K562 (cell line): ENCODE data around the gene SLC25A34. TPM values are rescaled to one million over a fixed set of nuclear protein-coding genes. Genes with fewer than 3 reads are reported as not detected.
A peak's percentile ranks its signal among the peaks of the same experiment; 100 is the strongest.

Experiments
- ATAC-seq: fragments of 200-7000 bp; cut with Tn5 transposase; 3 replicates; pipeline ENCODE4 v1.9.1; 2020; ENCODE audit warnings: moderate library complexity
- BruUV-seq: library from RNA; stranded (reverse); fragments of 400-500 nt; replicated peaks from 2 replicates; lab custom pipeline; 2021; lab: Mats Ljungman, UMichigan
- CTCF ChIA-PET: fragments of 300-600 bp; formaldehyde crosslinking; extraction: SDS; loops from one replicate; lab custom pipeline; 2021; ENCODE audit warnings: low intra/inter-chr PET ratio; lab: Yijun Ruan, JAX
- POLR2A ChIA-PET: fragments of 300-600, 350-650 bp; sonication (Branson Sonifier 250); formaldehyde crosslinking; extraction: SDS; loops from one replicate; lab custom pipeline; 2021; ENCODE audit warnings: antibody characterized with exemption, inconsistent platforms; lab: Yijun Ruan, JAX
- DNase-seq, 4 experiments: peaks; one replicate each; pipeline versions ENCODE4 v3.0.0 to v3.0.0-alpha.2; 2011 to 2018; ENCODE audit warnings: low spot score in 3 of 4, mixed read lengths in 3 of 4; ENCODE audit errors: extremely low read depth in 1 of 4
- FAIRE-seq: peaks from 2 replicates; lab custom pipeline; 2011; peaks lifted over from hg19 to GRCh38; lab: Jason Lieb, UNC
- H2AFZ ChIP-seq: 2 replicates; pipeline ENCODE4 v1.6.0; 2011; ENCODE audit warnings: low read depth, low read length, control low read depth, inconsistent platforms
- H3K27ac ChIP-seq: fragments of 200-600 bp; 3 replicates; pipeline ENCODE4 v1.8.0; 2011; ENCODE audit warnings: low read depth, mild to moderate bottlenecking, control low read depth, inconsistent platforms, low read length, moderate library complexity, mixed read lengths; ENCODE audit errors: extremely low read depth
- H3K27me3 ChIP-seq, 2 experiments: fragments of 300-600 bp in 1 of 2; 2 replicates in 1 of 2; 3 replicates in 1 of 2; pipeline versions ENCODE4 v1.6.0 to v1.8.0; 2011; ENCODE audit warnings: inconsistent platforms in 2 of 2, low read length in 2 of 2, mild to moderate bottlenecking in 1 of 2, mixed read lengths in 1 of 2, moderate library complexity in 1 of 2; ENCODE audit not compliant: control insufficient read depth in 2 of 2, insufficient read depth in 2 of 2
- H3K36me3 ChIP-seq: fragments of 300-600 bp; 3 replicates; pipeline ENCODE4 v1.8.0; 2011; ENCODE audit warnings: mild to moderate bottlenecking, low read length, inconsistent platforms; ENCODE audit not compliant: control insufficient read depth, insufficient read depth
- H3K4me1 ChIP-seq, 2 experiments: fragments of 200-600 bp in 1 of 2; replicated peaks in 1 of 2; 2 replicates in 1 of 2; 3 replicates in 1 of 2; pipeline versions ENCODE4 v1.5.1 to v1.8.0; 2011; ENCODE audit warnings: inconsistent platforms in 2 of 2, low read length in 2 of 2, mild to moderate bottlenecking in 1 of 2, mixed read lengths in 1 of 2, moderate library complexity in 1 of 2; ENCODE audit not compliant: control insufficient read depth in 2 of 2, insufficient read depth in 2 of 2
- H3K4me2 ChIP-seq: 2 replicates; pipeline ENCODE4 v1.6.1; 2011; ENCODE audit warnings: low read length, control low read depth, inconsistent platforms, mixed read lengths; ENCODE audit not compliant: insufficient read depth
- H3K4me3 ChIP-seq: fragments of 200-600 bp; sonication (generic), shearing (Covaris generic); 2 replicates; pipeline ENCODE4 v1.5.1; 2016; ENCODE audit warnings: control low read depth, inconsistent platforms
- H3K79me2 ChIP-seq: fragments of 200-600 bp; 3 replicates; pipeline ENCODE4 v1.8.0; 2011; ENCODE audit warnings: low read length, inconsistent platforms; ENCODE audit not compliant: control insufficient read depth, insufficient read depth
- H3K9ac ChIP-seq, 2 experiments: 2 replicates each; pipeline versions ENCODE4 v1.6.0 to v1.6.1; 2011; ENCODE audit warnings: low read depth in 2 of 2, low read length in 2 of 2, control low read depth in 1 of 2, inconsistent platforms in 1 of 2, mild to moderate bottlenecking in 1 of 2, mixed read lengths in 1 of 2; ENCODE audit not compliant: insufficient read depth in 1 of 2
- H3K9me1 ChIP-seq: one replicate; pipeline ENCODE4 v1.6.0; 2011; ENCODE audit warnings: inconsistent platforms, mild to moderate bottlenecking, low read length, moderate library complexity; ENCODE audit not compliant: control insufficient read depth, insufficient read depth
- H3K9me3 ChIP-seq: replicated peaks from 2 replicates; pipeline ENCODE4 v1.5.1; 2011; ENCODE audit warnings: low read depth, low read length, inconsistent platforms; ENCODE audit not compliant: control insufficient read depth, insufficient read depth
- H4K20me1 ChIP-seq: replicated peaks from 2 replicates; pipeline ENCODE4 v1.6.1; 2011; ENCODE audit warnings: low read length, inconsistent platforms, mixed read lengths; ENCODE audit not compliant: control insufficient read depth, insufficient read depth
- DDX20 ChIP-seq: fragments of 450-650 bp; IDR thresholded peaks from 2 replicates; pipeline ENCODE4 v1.6.1; 2016; ENCODE audit warnings: missing genetic modification characterization, low read depth, mild to moderate bottlenecking, missing compliant biosample characterization, moderate library complexity
- KDM5B ChIP-seq: fragments of 200-600 bp; sonication (generic); IDR thresholded peaks from 2 replicates; pipeline ENCODE4 v1.6.1; 2012; ENCODE audit warnings: low read depth, mild to moderate bottlenecking, moderate library complexity, low read length, control low read depth, inconsistent platforms; ENCODE audit not compliant: insufficient replicate concordance
- MTA2 ChIP-seq: fragments of 450-650 bp; IDR thresholded peaks from 2 replicates; pipeline ENCODE4 v1.6.1; 2016; ENCODE audit warnings: low read depth
- NCOA2 ChIP-seq, 2 experiments: fragments of 450-650 bp; IDR thresholded peaks; 2 replicates each; pipeline ENCODE4 v1.6.1; 2018; ENCODE audit warnings: mild to moderate bottlenecking in 2 of 2, moderate library complexity in 1 of 2; ENCODE audit not compliant: partially characterized antibody in 2 of 2
- NRF1 ChIP-seq, 2 experiments: fragments of 450-650 bp; IDR thresholded peaks in 1 of 2; conservative IDR thresholded peaks in 1 of 2; 2 replicates each; pipeline ENCODE4 v1.6.1; 2014; ENCODE audit warnings: mild to moderate bottlenecking in 2 of 2
- PCBP2 ChIP-seq: fragments of 200-400 bp; formaldehyde crosslinking; IDR thresholded peaks from 2 replicates; pipeline ENCODE4 v1.6.1; 2018; ENCODE audit warnings: low read length, low read depth, mild to moderate bottlenecking, moderate library complexity; ENCODE audit not compliant: poor library complexity, severe bottlenecking
- RBM34 ChIP-seq: fragments of 200-400 bp; formaldehyde crosslinking; IDR thresholded peaks from 2 replicates; pipeline ENCODE4 v1.6.1; 2018; ENCODE audit warnings: low read length, borderline replicate concordance; ENCODE audit not compliant: insufficient read depth
- SMARCA5 ChIP-seq: fragments of 450-650 bp; IDR thresholded peaks from 2 replicates; pipeline ENCODE4 v1.6.1; 2016
- ZC3H8 ChIP-seq: fragments of 450-650 bp; IDR thresholded peaks from 2 replicates; pipeline ENCODE4 v1.6.1; 2017
- ZNF507 ChIP-seq: conservative IDR thresholded peaks from 2 replicates; pipeline ENCODE4 v1.6.1; 2017; ENCODE audit warnings: missing genetic modification characterization, missing compliant biosample characterization
- ZNF586 ChIP-seq: fragments of 450-650 bp; formaldehyde crosslinking; conservative IDR thresholded peaks from 2 replicates; pipeline ENCODE4 v1.4.0; 2020; ENCODE audit warnings: mild to moderate bottlenecking, moderate library complexity
- WGBS: fragments of 100-300 bp; shearing (Covaris generic); methylation state at CpG from one replicate; pipeline ENCODE4 v1.1.6; 2016; ENCODE audit warnings: low coverage, mixed read lengths; ENCODE audit not compliant: insufficient coverage; ENCODE audit errors: missing lambda C conversion rate; 5-methylcytosine and 5-hydroxymethylcytosine counted together
- in situ Hi-C: fragments of 300-500 bp; cut with MboI; formaldehyde crosslinking; loops from 4 replicates; pipeline ENCODE4 v1.15.0; 2018; ENCODE audit warnings: inconsistent platforms, mixed read lengths
- intact Hi-C: fragments of 100-400 bp; cut with micrococcal nuclease; formaldehyde crosslinking; loops from 2 replicates; pipeline ENCODE4 v1.14.2; 2022
- polyA plus RNA-seq, 8 experiments: library from polyadenylated mRNA; depleted of rRNA in 4 of 8; stranded (reverse) in 5 of 8; unstranded in 3 of 8; fragments of >200 nt; fragmentation: Nextera tagmentation in 2 of 8; fragmentation: Illumina TruSeq in 1 of 8; extraction: Ambion mirVana in 2 of 8; extraction: Trizol in 1 of 8; gene quantifications; 2 replicates each; pipeline versions ENCODE4 v1.2.1 to v1.2.3, GENCODE V29; 2011 to 2014; ENCODE audit warnings: inconsistent platforms in 1 of 8, missing spikeins in 1 of 8
- total RNA-seq, 7 experiments: library from RNA; depleted of rRNA in 6 of 7; stranded (reverse); fragments of >200 nt in 6 of 7; fragmentation: Illumina TruSeq in 2 of 7; extraction: Trizol in 2 of 7; gene quantifications; 2 replicates each; pipeline versions ENCODE4 v1.2.1 to v1.2.3, GENCODE V29; 2011 to 2021; ENCODE audit warnings: low replicate concordance in 1 of 7
- TF ChIP-seq, protein P1 (sequence below): sonication (generic); formaldehyde crosslinking; IDR thresholded peaks from 2 replicates; pipeline ENCODE4 v1.8.1; 2023; ENCODE audit warnings: mild to moderate bottlenecking, missing genetic modification reagents
- TF ChIP-seq, protein P2 (sequence below): IDR thresholded peaks from 2 replicates; pipeline ENCODE4 v1.6.1; 2011; ENCODE audit not compliant: insufficient read length; ENCODE audit errors: extremely low read depth
- TF ChIP-seq, protein P3 (sequence below): fragments of 250-450 bp; sonication (Bioruptor Pico); IDR thresholded peaks from 2 replicates; pipeline ENCODE4 v1.5.0; 2020; ENCODE audit warnings: mild to moderate bottlenecking
- TF ChIP-seq, protein P4 (sequence below): fragments of 150-350 bp; conservative IDR thresholded peaks from 2 replicates; pipeline ENCODE4 v1.6.1; 2014; ENCODE audit warnings: low read length
- TF ChIP-seq, protein P5 (sequence below): fragments of 250-450 bp; sonication (Bioruptor Pico); IDR thresholded peaks from 2 replicates; pipeline ENCODE4 v1.9.0; 2021; ENCODE audit warnings: mild to moderate bottlenecking

Gene SLC25A34
- total and polyA plus RNA-seq, 9 of the 15 experiments (the other 6 are each of a cell fraction or from before 2014, with no cell fraction given), result 0.01 to 0.57 (median 0.16) TPM

DNA sequence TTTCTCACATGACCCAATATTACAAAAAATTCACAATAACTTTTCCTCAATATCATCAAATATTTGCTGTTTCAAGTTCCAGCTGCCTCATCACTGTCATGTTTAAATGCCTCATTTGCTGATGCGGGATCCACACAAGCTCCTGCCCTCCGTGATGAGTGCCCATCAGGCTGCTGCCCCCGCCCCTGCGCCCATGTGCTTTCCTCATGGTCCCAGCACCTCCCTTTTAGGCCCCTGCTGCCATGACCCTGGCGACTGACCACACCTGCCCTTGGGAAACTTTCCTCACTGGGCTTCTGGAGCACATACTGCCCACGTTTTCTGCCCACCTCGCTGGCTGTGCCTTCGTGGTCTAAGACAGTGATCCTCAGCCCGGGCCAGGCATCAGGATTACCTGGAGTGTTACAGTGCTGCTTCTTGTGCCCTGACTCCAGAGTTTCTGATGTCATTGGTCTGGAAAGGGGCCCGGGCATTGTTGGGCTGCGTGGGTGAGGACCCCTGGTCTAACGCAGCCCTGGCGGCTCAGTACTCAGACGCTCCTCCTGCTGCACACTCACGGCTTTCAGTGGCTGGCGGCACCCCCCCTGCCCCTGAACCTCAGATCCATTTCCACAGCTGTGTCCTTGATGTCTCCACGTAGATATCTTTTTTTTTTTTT is 31.4 kb upstream of the SLC25A34 start:
- no TSS peak for BruUV-seq
- 94% methylated on average over 17 of the region's 17 CpGs for WGBS
- peaks cover 24% of the 10 kb centered on the region; the same call in 2 of the 3 replicates for H3K36me3 ChIP-seq
- no peak overlapping the region for H3K4me3 ChIP-seq
- H3K4me2 ChIP-seq, result no peak overlapping the region
- H2AFZ ChIP-seq, result no peak overlapping the region
- ChIA-PET CTCF (no interaction called here), POLR2A (interaction anchor here (0.9 to 1.1 kb wide), 2 partner anchors 9 to 36 kb away, joined by 3 to 5 read pairs; no protein-coding TSS in a partner anchor)
- H3K9me1 ChIP-seq, result no peaks in the 10 kb centered on the region
- peak overlapping the region in 1 of 2 experiments; percentile 24; a peak in 1 of 4 replicates for H3K9ac ChIP-seq
- H3K4me1 ChIP-seq, result peaks cover 0 to 11% of the 10 kb centered on the region in 2 experiments; a peak in 2 of 5 replicates
- intact Hi-C loops, result no loop called here
- FAIRE-seq (no peak), DNase-seq (no peak), ATAC-seq (no peak)
- no peaks in the 10 kb centered on the region for H3K27me3 ChIP-seq
- H3K27ac ChIP-seq, result no peak overlapping the region
- in situ Hi-C loops, result no loop called here
- H3K79me2 ChIP-seq, result peaks cover 60% of the 10 kb centered on the region
- H4K20me1 ChIP-seq, result peaks cover 7% of the 10 kb centered on the region
- no peaks in the 10 kb centered on the region for H3K9me3 ChIP-seq
- TF ChIP-seq MTA2 (no peak), NCOA2 (IDR thresholded peaks at IDR 0.05; ENCODE audit: partially characterized antibody in 2 of 2) (no peak), KDM5B (no peak), ZNF586 (CRISPR knock-in tag) (no peak), PCBP2 (no peak), DDX20 (no peak), ZNF507 (no peak), NRF1 (conservative IDR thresholded peaks at IDR 0.05 in 1 of 2, IDR thresholded peaks at IDR 0.05 in 1 of 2) (no peak), RBM34 (no peak), SMARCA5 (no peak), ZC3H8 (no peak)
- TF ChIP-seq, protein P1, sequence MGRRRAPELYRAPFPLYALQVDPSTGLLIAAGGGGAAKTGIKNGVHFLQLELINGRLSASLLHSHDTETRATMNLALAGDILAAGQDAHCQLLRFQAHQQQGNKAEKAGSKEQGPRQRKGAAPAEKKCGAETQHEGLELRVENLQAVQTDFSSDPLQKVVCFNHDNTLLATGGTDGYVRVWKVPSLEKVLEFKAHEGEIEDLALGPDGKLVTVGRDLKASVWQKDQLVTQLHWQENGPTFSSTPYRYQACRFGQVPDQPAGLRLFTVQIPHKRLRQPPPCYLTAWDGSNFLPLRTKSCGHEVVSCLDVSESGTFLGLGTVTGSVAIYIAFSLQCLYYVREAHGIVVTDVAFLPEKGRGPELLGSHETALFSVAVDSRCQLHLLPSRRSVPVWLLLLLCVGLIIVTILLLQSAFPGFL (CRISPR knock-in tag), result no peak
- TF ChIP-seq, protein P2, sequence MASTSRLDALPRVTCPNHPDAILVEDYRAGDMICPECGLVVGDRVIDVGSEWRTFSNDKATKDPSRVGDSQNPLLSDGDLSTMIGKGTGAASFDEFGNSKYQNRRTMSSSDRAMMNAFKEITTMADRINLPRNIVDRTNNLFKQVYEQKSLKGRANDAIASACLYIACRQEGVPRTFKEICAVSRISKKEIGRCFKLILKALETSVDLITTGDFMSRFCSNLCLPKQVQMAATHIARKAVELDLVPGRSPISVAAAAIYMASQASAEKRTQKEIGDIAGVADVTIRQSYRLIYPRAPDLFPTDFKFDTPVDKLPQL, result no peak
- TF ChIP-seq, protein P3, sequence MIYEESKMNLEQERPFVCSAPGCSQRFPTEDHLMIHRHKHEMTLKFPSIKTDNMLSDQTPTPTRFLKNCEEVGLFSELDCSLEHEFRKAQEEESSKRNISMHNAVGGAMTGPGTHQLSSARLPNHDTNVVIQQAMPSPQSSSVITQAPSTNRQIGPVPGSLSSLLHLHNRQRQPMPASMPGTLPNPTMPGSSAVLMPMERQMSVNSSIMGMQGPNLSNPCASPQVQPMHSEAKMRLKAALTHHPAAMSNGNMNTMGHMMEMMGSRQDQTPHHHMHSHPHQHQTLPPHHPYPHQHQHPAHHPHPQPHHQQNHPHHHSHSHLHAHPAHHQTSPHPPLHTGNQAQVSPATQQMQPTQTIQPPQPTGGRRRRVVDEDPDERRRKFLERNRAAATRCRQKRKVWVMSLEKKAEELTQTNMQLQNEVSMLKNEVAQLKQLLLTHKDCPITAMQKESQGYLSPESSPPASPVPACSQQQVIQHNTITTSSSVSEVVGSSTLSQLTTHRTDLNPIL, result no peak
- TF ChIP-seq, protein P4, sequence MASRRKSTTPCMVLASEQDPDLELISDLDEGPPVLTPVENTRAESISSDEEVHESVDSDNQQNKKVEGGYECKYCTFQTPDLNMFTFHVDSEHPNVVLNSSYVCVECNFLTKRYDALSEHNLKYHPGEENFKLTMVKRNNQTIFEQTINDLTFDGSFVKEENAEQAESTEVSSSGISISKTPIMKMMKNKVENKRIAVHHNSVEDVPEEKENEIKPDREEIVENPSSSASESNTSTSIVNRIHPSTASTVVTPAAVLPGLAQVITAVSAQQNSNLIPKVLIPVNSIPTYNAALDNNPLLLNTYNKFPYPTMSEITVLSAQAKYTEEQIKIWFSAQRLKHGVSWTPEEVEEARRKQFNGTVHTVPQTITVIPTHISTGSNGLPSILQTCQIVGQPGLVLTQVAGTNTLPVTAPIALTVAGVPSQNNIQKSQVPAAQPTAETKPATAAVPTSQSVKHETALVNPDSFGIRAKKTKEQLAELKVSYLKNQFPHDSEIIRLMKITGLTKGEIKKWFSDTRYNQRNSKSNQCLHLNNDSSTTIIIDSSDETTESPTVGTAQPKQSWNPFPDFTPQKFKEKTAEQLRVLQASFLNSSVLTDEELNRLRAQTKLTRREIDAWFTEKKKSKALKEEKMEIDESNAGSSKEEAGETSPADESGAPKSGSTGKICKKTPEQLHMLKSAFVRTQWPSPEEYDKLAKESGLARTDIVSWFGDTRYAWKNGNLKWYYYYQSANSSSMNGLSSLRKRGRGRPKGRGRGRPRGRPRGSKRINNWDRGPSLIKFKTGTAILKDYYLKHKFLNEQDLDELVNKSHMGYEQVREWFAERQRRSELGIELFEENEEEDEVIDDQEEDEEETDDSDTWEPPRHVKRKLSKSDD, result no peak
- TF ChIP-seq, protein P5, sequence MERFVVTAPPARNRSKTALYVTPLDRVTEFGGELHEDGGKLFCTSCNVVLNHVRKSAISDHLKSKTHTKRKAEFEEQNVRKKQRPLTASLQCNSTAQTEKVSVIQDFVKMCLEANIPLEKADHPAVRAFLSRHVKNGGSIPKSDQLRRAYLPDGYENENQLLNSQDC (CRISPR knock-in tag), result no peak
